ENCODE measurements around the gene ZNF837.

The ZNF837 gene

DNA sequence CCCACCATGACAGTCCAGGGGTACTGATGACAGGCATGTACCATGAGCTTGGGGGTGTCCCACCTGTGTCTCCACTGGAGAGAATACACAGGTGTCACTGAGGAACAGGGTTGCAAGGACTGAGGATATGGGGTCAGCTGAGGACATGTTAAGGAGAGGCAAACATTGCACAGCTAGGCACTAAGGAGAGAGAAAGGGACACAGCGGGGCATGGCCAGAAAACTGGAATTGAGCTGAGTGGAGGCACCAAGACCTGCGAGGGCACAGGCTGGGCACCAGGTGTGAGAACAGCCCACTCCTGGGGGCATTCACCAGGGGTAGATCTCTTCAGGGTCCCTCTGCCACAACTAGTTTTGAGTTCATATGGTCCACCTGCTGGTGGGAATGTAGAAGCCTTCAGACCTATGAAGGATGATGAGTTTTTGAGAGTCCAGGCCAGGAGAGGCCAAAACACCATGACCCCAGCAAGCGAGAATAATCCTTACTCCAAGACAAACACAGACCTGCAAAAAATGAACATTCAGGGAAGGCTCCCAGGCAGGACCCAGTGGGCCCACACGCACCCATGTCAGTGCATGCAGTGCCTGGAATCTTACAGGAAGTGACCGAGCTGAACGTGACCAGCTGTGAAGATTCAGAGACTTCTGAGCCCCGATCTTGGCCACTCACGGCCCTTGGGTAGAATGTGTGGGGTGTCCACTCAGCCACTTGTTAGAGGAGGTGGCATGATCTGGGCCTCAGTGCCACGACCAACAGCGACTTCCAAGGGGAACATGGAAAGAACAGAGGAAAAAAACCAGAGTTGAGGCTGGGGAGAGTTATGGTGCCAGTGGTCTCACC, 26.2 kb upstream of the ZNF837 start:
- TF ChIP-seq, protein P1, sequence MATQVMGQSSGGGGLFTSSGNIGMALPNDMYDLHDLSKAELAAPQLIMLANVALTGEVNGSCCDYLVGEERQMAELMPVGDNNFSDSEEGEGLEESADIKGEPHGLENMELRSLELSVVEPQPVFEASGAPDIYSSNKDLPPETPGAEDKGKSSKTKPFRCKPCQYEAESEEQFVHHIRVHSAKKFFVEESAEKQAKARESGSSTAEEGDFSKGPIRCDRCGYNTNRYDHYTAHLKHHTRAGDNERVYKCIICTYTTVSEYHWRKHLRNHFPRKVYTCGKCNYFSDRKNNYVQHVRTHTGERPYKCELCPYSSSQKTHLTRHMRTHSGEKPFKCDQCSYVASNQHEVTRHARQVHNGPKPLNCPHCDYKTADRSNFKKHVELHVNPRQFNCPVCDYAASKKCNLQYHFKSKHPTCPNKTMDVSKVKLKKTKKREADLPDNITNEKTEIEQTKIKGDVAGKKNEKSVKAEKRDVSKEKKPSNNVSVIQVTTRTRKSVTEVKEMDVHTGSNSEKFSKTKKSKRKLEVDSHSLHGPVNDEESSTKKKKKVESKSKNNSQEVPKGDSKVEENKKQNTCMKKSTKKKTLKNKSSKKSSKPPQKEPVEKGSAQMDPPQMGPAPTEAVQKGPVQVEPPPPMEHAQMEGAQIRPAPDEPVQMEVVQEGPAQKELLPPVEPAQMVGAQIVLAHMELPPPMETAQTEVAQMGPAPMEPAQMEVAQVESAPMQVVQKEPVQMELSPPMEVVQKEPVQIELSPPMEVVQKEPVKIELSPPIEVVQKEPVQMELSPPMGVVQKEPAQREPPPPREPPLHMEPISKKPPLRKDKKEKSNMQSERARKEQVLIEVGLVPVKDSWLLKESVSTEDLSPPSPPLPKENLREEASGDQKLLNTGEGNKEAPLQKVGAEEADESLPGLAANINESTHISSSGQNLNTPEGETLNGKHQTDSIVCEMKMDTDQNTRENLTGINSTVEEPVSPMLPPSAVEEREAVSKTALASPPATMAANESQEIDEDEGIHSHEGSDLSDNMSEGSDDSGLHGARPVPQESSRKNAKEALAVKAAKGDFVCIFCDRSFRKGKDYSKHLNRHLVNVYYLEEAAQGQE (IDR thresholded peaks at IDR 0.05; ENCODE audit: low read depth) = no peak
- TF ChIP-seq TEAD4 (IDR thresholded peaks at IDR 0.05) = peak; percentile 64
- TF ChIP-seq, protein P2, sequence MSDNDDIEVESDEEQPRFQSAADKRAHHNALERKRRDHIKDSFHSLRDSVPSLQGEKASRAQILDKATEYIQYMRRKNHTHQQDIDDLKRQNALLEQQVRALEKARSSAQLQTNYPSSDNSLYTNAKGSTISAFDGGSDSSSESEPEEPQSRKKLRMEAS (IDR thresholded peaks at IDR 0.05) = no peak

DNA sequence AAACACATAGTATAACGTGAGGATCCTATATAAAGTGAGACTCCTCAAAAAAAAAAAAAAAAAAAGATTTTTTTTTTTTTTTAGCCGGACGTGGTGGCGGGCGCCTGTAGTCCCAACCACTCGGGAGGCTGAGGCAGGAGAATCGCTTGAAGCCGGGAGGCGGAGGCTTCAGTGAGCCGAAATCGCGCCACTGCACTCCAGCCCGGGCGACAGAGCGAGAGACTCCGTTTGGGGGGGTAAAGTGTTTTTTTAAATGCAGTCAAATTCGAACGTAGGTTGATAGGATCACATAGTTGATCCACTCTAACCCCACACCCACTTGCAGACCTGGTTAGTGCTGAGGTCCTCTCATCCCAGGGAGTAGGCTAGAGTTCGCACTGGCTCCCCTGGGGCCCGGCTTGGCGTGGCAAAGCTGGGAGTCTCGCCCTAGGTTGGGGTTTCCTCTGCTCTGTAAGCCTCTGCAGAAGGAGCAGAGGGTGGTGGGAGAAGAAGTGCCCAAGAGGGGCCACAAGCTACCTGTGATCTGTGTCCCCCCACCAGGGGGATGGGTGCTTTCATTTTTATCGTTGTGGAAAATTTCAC, 21.1 kb upstream of the ZNF837 start:
- TF ChIP-seq NFIC (IDR thresholded peaks at IDR 0.05) (no peak), ZBTB7A (IDR thresholded peaks at IDR 0.05; ENCODE audit: low read depth) (no peak), TCF12 (IDR thresholded peaks at IDR 0.05; ENCODE audit: low read depth) (no peak)

DNA sequence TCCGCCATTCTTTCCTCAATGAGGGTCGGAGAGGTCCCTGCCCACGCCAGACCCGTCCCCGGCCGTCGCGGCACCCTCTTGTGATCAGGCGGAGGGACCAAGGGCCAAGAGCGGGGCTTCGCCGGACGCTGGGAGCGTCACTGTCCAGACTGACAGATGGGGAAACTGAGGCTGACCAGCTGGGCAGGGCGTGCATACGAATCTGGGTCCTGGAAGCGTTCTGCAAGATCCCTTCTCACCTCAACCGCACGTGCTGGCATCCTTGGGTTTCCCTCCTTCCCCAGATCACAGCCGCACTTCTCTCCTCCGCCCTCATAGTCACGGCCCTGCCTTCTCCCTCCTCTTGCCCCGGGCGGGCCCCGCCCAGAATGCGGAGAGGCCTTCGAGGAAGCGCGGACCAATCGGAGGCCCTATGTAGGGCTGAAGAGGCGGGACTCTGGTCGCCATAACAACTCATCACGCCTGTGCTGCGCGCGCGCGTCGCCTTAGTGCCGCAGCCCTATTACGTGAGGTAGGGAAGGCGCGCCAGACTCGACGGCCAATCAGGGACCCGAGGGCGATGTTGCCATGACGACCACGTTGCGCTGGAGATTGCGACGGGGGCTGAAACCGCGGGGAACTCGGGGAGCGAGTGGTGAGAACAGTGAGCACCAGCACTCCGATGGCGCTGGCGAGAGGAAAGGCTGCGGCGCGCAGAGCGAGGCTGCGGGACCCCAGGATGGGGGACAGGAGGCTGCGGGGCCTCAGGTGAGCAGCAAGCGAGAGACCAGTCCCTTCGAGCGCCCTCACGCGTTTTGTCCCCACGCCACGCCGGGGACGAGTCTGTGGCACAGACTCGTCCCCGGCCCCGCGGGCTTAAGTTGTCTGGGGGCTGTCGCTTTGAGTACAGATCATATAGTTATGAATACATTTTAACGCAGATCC, 20.3 kb upstream of the ZNF837 start:
- TF ChIP-seq NFIC (IDR thresholded peaks at IDR 0.05) (no peak), ZBTB7A (IDR thresholded peaks at IDR 0.05; ENCODE audit: low read depth) (no peak), YY1 (IDR thresholded peaks at IDR 0.05; ENCODE audit: low read depth) (peak; percentile 69), CREB1 (IDR thresholded peaks at IDR 0.05; ENCODE audit: low read depth) (peak; percentile 69; the same call in 1 of the 2 replicates), FOXM1 (IDR thresholded peaks at IDR 0.05; ENCODE audit: borderline replicate concordance, low read depth) (0 out of 2 replicates have a peak, but pooled peaks have one; percentile 25), EGR1 (IDR thresholded peaks at IDR 0.05) (peak; percentile 15; the same call in 1 of the 2 replicates), TAF1 (IDR thresholded peaks at IDR 0.05; ENCODE audit: low read depth) (peak; percentile 87), TEAD4 (IDR thresholded peaks at IDR 0.05) (0 out of 2 replicates have a peak, but pooled peaks have one; percentile 7), EP300 (IDR thresholded peaks at IDR 0.05; ENCODE audit: borderline replicate concordance) (no peak), RAD21 (IDR thresholded peaks at IDR 0.05; ENCODE audit: low read depth) (no peak), CEBPB (IDR thresholded peaks at IDR 0.05) (no peak), TCF12 (IDR thresholded peaks at IDR 0.05; ENCODE audit: low read depth) (no peak)
- TF ChIP-seq, protein P3, sequence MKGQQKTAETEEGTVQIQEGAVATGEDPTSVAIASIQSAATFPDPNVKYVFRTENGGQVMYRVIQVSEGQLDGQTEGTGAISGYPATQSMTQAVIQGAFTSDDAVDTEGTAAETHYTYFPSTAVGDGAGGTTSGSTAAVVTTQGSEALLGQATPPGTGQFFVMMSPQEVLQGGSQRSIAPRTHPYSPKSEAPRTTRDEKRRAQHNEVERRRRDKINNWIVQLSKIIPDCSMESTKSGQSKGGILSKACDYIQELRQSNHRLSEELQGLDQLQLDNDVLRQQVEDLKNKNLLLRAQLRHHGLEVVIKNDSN (IDR thresholded peaks at IDR 0.05) = 0 out of 2 replicates have a peak, but pooled peaks have one; percentile 20
- TF ChIP-seq, protein P1 (IDR thresholded peaks at IDR 0.05; ENCODE audit: low read depth) = no peak
- TF ChIP-seq, protein P2 (IDR thresholded peaks at IDR 0.05) = peak; percentile 97

DNA sequence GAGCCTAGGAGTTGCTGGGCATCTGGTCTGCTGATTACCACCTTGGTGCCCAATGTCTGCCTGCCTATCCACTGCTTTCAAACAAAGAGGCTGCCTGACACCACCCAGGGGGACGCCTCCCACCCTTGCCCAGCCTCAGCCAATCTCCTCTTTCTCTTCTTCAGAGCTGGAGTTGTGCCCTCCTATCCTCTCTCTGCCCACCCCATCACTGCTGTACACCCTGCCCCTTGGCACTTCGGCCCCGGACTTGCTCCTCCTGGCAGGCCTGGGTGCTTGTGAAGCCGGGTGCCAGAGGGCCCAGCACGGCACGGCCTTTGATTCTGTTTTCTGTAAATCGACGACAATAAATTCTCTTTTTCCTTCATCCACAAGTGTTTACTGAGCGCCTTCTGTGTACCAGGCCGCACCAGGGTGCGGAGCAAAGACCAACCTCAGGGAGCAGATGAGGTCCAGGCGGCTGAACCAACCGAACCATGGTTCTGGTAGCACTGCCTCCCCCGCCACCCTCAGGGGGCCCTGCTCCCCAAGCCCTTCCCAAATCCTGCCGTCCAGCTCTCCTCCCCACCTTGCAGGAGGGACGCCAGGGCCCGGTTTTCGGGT, 19.6 kb upstream of the ZNF837 start:
- TF ChIP-seq EP300 (IDR thresholded peaks at IDR 0.05; ENCODE audit: borderline replicate concordance) = no peak
- no peak for TF ChIP-seq RAD21 (IDR thresholded peaks at IDR 0.05; ENCODE audit: low read depth)
- TF ChIP-seq EGR1 (IDR thresholded peaks at IDR 0.05) = no peak
- TF ChIP-seq, protein P2 (IDR thresholded peaks at IDR 0.05) = no peak
- no peak for TF ChIP-seq TAF1 (IDR thresholded peaks at IDR 0.05; ENCODE audit: low read depth)
- TF ChIP-seq, protein P3 (IDR thresholded peaks at IDR 0.05) = no peak
- no peak for TF ChIP-seq TEAD4 (IDR thresholded peaks at IDR 0.05)
- no peak for TF ChIP-seq NFIC (IDR thresholded peaks at IDR 0.05)
- TF ChIP-seq CREB1 (IDR thresholded peaks at IDR 0.05; ENCODE audit: low read depth) = no peak
- TF ChIP-seq YY1 (IDR thresholded peaks at IDR 0.05; ENCODE audit: low read depth) = no peak
- TF ChIP-seq ZBTB7A (IDR thresholded peaks at IDR 0.05; ENCODE audit: low read depth) = no peak
- TF ChIP-seq TCF12 (IDR thresholded peaks at IDR 0.05; ENCODE audit: low read depth) = no peak
- no peak for TF ChIP-seq CEBPB (IDR thresholded peaks at IDR 0.05)

All from Ishikawa (cell line).